IMR-90 (cell line): ENCODE data around the gene ENPP6. TPM values are rescaled to one million over a fixed set of nuclear protein-coding genes. Genes with fewer than 3 reads are reported as not detected.

Experiments
- ATAC-seq: fragments of 200-7000 bp; cut with Tn5 transposase; 2 replicates; pipeline ENCODE4 v1.9.1; 2020; ENCODE audit warnings: low read depth, mild to moderate bottlenecking, moderate library complexity
- BruUV-seq: library from RNA; stranded (reverse); fragments of 400-500 nt; replicated peaks from 2 replicates; lab custom pipeline; 2021; lab: Mats Ljungman, UMichigan
- CTCF ChIA-PET: fragments of 300-600 bp; formaldehyde crosslinking; extraction: SDS; loops from one replicate; lab custom pipeline; 2021; ENCODE audit warnings: antibody characterized with exemption; lab: Yijun Ruan, JAX
- POLR2A ChIA-PET: fragments of 300-600 bp; sonication (Branson Sonifier 250); formaldehyde crosslinking; loops from one replicate; lab custom pipeline; 2022; ENCODE audit warnings: antibody characterized with exemption; ENCODE audit not compliant: unreplicated experiment; lab: Charles Lee
- DNase-seq: peaks from one replicate; pipeline ENCODE4 v3.0.0; 2013
- H2AFZ ChIP-seq: replicated peaks from 2 replicates; pipeline ENCODE3; 2013; ENCODE audit warnings: low read length, mild to moderate bottlenecking; ENCODE audit not compliant: poor library complexity
- H2AK5ac ChIP-seq: 2 replicates; pipeline ENCODE4 v1.6.1; 2013; ENCODE audit warnings: low read depth, low read length, inconsistent platforms
- H2AK9ac ChIP-seq: replicated peaks from 2 replicates; pipeline ENCODE3; 2013; ENCODE audit warnings: mild to moderate bottlenecking, low read depth, low read length, moderate library complexity; ENCODE audit not compliant: poor library complexity
- H2BK120ac ChIP-seq: 2 replicates; pipeline ENCODE4 v1.6.1; 2013; ENCODE audit warnings: low read depth, low read length, inconsistent platforms
- H2BK15ac ChIP-seq: 3 replicates; pipeline ENCODE4 v1.6.1; 2013; ENCODE audit warnings: low read depth, low read length, inconsistent platforms
- H2BK20ac ChIP-seq: 2 replicates; pipeline ENCODE4 v1.6.1; 2013; ENCODE audit warnings: low read depth, mild to moderate bottlenecking, inconsistent platforms, low read length, moderate library complexity
- H2BK5ac ChIP-seq: 2 replicates; pipeline ENCODE4 v1.6.1; 2013; ENCODE audit warnings: mild to moderate bottlenecking, low read depth, low read length, inconsistent platforms; ENCODE audit not compliant: poor library complexity, severe bottlenecking
- H3K14ac ChIP-seq: replicated peaks from 2 replicates; pipeline ENCODE4 v1.6.1; 2013; ENCODE audit warnings: low read depth, low read length, inconsistent platforms
- H3K18ac ChIP-seq: 2 replicates; pipeline ENCODE4 v1.6.1; 2013; ENCODE audit warnings: low read depth, low read length, control low read depth
- H3K23ac ChIP-seq: 2 replicates; pipeline ENCODE4 v1.6.1; 2013; ENCODE audit warnings: low read depth, low read length, inconsistent platforms
- H3K27ac ChIP-seq: 2 replicates; pipeline ENCODE4 v1.5.1; 2013; ENCODE audit warnings: mild to moderate bottlenecking, control low read depth, low read length; ENCODE audit not compliant: insufficient read depth
- H3K27me3 ChIP-seq: 2 replicates; pipeline ENCODE4 v1.6.1; 2013; ENCODE audit warnings: low read length; ENCODE audit not compliant: control insufficient read depth, insufficient read depth
- H3K36me3 ChIP-seq: 2 replicates; pipeline ENCODE4 v1.6.1; 2013; ENCODE audit warnings: low read length, mixed read lengths; ENCODE audit not compliant: control insufficient read depth, insufficient read depth
- H3K4ac ChIP-seq: 2 replicates; pipeline ENCODE4 v1.6.1; 2013; ENCODE audit warnings: low read depth, low read length, inconsistent platforms
- H3K4me1 ChIP-seq: 2 replicates; pipeline ENCODE4 v1.6.1; 2013; ENCODE audit warnings: low read length, mixed read lengths; ENCODE audit not compliant: control insufficient read depth, insufficient read depth
- H3K4me2 ChIP-seq: 2 replicates; pipeline ENCODE4 v1.6.1; 2013; ENCODE audit warnings: low read depth, mild to moderate bottlenecking, control low read depth, low read length, moderate library complexity
- H3K4me3 ChIP-seq: 2 replicates; pipeline ENCODE4 v1.5.1; 2013; ENCODE audit warnings: low read depth, mild to moderate bottlenecking, control low read depth, low read length, moderate library complexity; ENCODE audit not compliant: insufficient read depth
- H3K56ac ChIP-seq: 2 replicates; pipeline ENCODE4 v1.6.1; 2013; ENCODE audit warnings: low read length, inconsistent platforms; ENCODE audit not compliant: insufficient read depth; ENCODE audit errors: extremely low read depth
- H3K79me1 ChIP-seq, 2 experiments: 2 replicates each; pipeline ENCODE4 v1.6.1; 2013; ENCODE audit warnings: low read length in 2 of 2, inconsistent platforms in 1 of 2, low read depth in 1 of 2
- H3K9ac ChIP-seq: 2 replicates; pipeline ENCODE4 v1.6.1; 2013; ENCODE audit warnings: low read depth, low read length, control low read depth
- H3K9me1 ChIP-seq: 2 replicates; pipeline ENCODE4 v1.6.1; 2013; ENCODE audit warnings: low read length, inconsistent platforms; ENCODE audit not compliant: insufficient read depth
- H3K9me3 ChIP-seq: 2 replicates; pipeline ENCODE4 v1.6.1; 2013; ENCODE audit warnings: low read length; ENCODE audit not compliant: control insufficient read depth, insufficient read depth
- H4K20me1 ChIP-seq: 2 replicates; pipeline ENCODE4 v1.6.1; 2013; ENCODE audit warnings: low read length, inconsistent platforms; ENCODE audit not compliant: insufficient read depth
- H4K5ac ChIP-seq: 2 replicates; pipeline ENCODE4 v1.6.1; 2013; ENCODE audit warnings: mild to moderate bottlenecking, low read depth, low read length, control low read depth
- H4K8ac ChIP-seq, 2 experiments: 2 replicates each; pipeline ENCODE4 v1.6.1; 2013; ENCODE audit warnings: low read depth in 2 of 2, low read length in 2 of 2, control low read depth in 1 of 2, inconsistent platforms in 1 of 2
- H4K91ac ChIP-seq: 2 replicates; pipeline ENCODE4 v1.6.1; 2013; ENCODE audit warnings: low read depth, low read length, inconsistent platforms; ENCODE audit not compliant: insufficient read depth
- CEBPB ChIP-seq: IDR thresholded peaks from 2 replicates; pipeline ENCODE4 v1.6.1; 2012; ENCODE audit warnings: low read depth, low read length, improper control_type of control experiment
- CHD1 ChIP-seq: IDR thresholded peaks from 2 replicates; pipeline ENCODE4 v1.6.1; 2012; ENCODE audit warnings: low read depth, low read length, improper control_type of control experiment
- CTCF ChIP-seq: conservative IDR thresholded peaks from 2 replicates; pipeline ENCODE4 v1.5.1; 2012; ENCODE audit warnings: mild to moderate bottlenecking, low read depth, low read length, improper control_type of control experiment
- FOS ChIP-seq: fragments of 150-350 bp; IDR thresholded peaks from 2 replicates; pipeline ENCODE4 v1.6.1; 2016; ENCODE audit warnings: low read depth, low read length
- MAFK ChIP-seq: IDR thresholded peaks from 2 replicates; pipeline ENCODE4 v1.6.1; 2012; ENCODE audit warnings: low read depth, low read length, improper control_type of control experiment
- MAZ ChIP-seq: IDR thresholded peaks from 2 replicates; pipeline ENCODE4 v1.6.1; 2012; ENCODE audit warnings: low read depth, mild to moderate bottlenecking, low read length, improper control_type of control experiment, moderate library complexity, borderline replicate concordance
- MXI1 ChIP-seq: IDR thresholded peaks from 2 replicates; pipeline ENCODE4 v1.6.1; 2012; ENCODE audit warnings: low read depth, mild to moderate bottlenecking, low read length, moderate library complexity, borderline replicate concordance
- NFE2L2 ChIP-seq: fragments of 150-350 bp; IDR thresholded peaks from 2 replicates; pipeline ENCODE4 v1.6.1; 2016; ENCODE audit warnings: low read depth, mild to moderate bottlenecking, low read length
- RAD21 ChIP-seq: IDR thresholded peaks from 2 replicates; pipeline ENCODE4 v1.6.1; 2012; ENCODE audit warnings: low read length, improper control_type of control experiment
- RCOR1 ChIP-seq: IDR thresholded peaks from 2 replicates; pipeline ENCODE4 v1.6.1; 2012; ENCODE audit warnings: mild to moderate bottlenecking, low read length, improper control_type of control experiment; ENCODE audit not compliant: insufficient replicate concordance
- RFX5 ChIP-seq: IDR thresholded peaks from 2 replicates; pipeline ENCODE4 v1.8.0; 2012; ENCODE audit warnings: low read depth, mild to moderate bottlenecking, low read length, moderate library complexity
- SMC3 ChIP-seq: fragments of 150-350 bp; IDR thresholded peaks from 2 replicates; pipeline ENCODE4 v1.6.1; 2016; ENCODE audit warnings: low read depth, mild to moderate bottlenecking, antibody characterized with exemption, low read length, moderate library complexity
- USF2 ChIP-seq: fragments of 150-350 bp; IDR thresholded peaks from 2 replicates; pipeline ENCODE4 v1.6.1; 2017; ENCODE audit warnings: mild to moderate bottlenecking, antibody characterized with exemption, low read length, low read depth
- WGBS, 2 experiments: methylation state at CpG; one replicate each; pipeline versions ENCODE4 v1.1.5 to v1.1.7; 2013; ENCODE audit warnings: missing lambda C conversion rate in 2 of 2; ENCODE audit not compliant: insufficient read length in 1 of 2; ENCODE audit errors: extremely low coverage in 2 of 2; 5-methylcytosine and 5-hydroxymethylcytosine counted together
- dilution Hi-C: fragments of 300-500 bp; cut with HindIII; formaldehyde crosslinking; loops from one replicate; pipeline ENCODE4 v1.14.3; 2018; ENCODE audit warnings: low sequenced_read_pairs; ENCODE audit not compliant: unreplicated experiment
- in situ Hi-C: fragments of 300-500 bp; cut with MboI; formaldehyde crosslinking; loops from 3 replicates; pipeline ENCODE4 v1.14.3; 2019; ENCODE audit warnings: low sequenced_read_pairs, inconsistent platforms, mixed read lengths
- intact Hi-C: fragments of 100-400 bp; cut with micrococcal nuclease; formaldehyde crosslinking; loops from 2 replicates; pipeline ENCODE4 v1.10.0; 2022
- polyA plus RNA-seq, 3 experiments: library from polyadenylated mRNA; depleted of rRNA; stranded (reverse); fragments of >200 nt; gene quantifications; 2 replicates each; pipeline ENCODE4 v1.2.3, GENCODE V29; 2012; ENCODE audit warnings: low replicate concordance in 1 of 3
- total RNA-seq: library from RNA; depleted of rRNA; stranded (reverse); fragments of >200 nt; gene quantifications from 2 replicates; pipeline ENCODE4 v1.2.3, GENCODE V29; 2012

ENPP6 gene
- total and polyA plus RNA-seq, 2 of the 4 experiments (the other 2 are of a cell fraction): not detected

GRCh38 chr4:184168406-184169019 is 49.2 kb downstream of the ENPP6 start:
- H3K56ac ChIP-seq: no peak overlapping the region
- no peak overlapping the region for H4K5ac ChIP-seq
- ChIA-PET POLR2A (no interaction called here), CTCF (interaction anchor here (0.5 to 1.2 kb wide), 9 partner anchors 10 to 343 kb away, joined by 3 to 9 read pairs (median 3); no protein-coding TSS in a partner anchor)
- H3K4ac ChIP-seq: no peak overlapping the region
- in situ Hi-C loops (no loop called here), dilution Hi-C loops (no loop called here), intact Hi-C loops (loop anchor here (1.0 to 10.0 kb wide), 7 partner anchors 68 to 694 kb away; partner anchors contain the start of gene STOX2)
- H2AK9ac ChIP-seq: peak overlapping the region; percentile 5
- H2AFZ ChIP-seq: peak overlapping the region; percentile 67
- no peak overlapping the region for H3K14ac ChIP-seq
- peak; percentile 79 for TF ChIP-seq SMC3
- TF ChIP-seq RCOR1: no peak
- TF ChIP-seq FOS: no peak
- TF ChIP-seq CTCF: peak; percentile 88
- no peak for TF ChIP-seq MAFK
- no peak for TF ChIP-seq RFX5
- TF ChIP-seq MAZ: no peak
- TF ChIP-seq MXI1: no peak
- no peak for TF ChIP-seq NFE2L2
- TF ChIP-seq CHD1: no peak
- TF ChIP-seq CEBPB: no peak
- TF ChIP-seq RAD21: peak; percentile 85
- no peak for TF ChIP-seq USF2
- no peak overlapping the region for H4K91ac ChIP-seq
- H2BK5ac ChIP-seq: no peak overlapping the region
- no peaks in the 10 kb centered on the region for H3K9me1 ChIP-seq
- peaks cover 5% of the 10 kb centered on the region; the same call in 1 of the 2 replicates for H3K4me1 ChIP-seq
- H2BK120ac ChIP-seq: no peak overlapping the region
- ATAC-seq (peak; percentile 95), DNase-seq (peak; percentile 47)
- no peak overlapping the region for H3K4me3 ChIP-seq
- no peaks in the 10 kb centered on the region for H3K9me3 ChIP-seq
- no peaks in the 10 kb centered on the region for H4K20me1 ChIP-seq
- H3K4me2 ChIP-seq: peak overlapping the region; percentile 40
- H2AK5ac ChIP-seq: no peak overlapping the region
- H3K18ac ChIP-seq: no peak overlapping the region
- no peak overlapping the region for H3K9ac ChIP-seq
- no peak overlapping the region for H2BK15ac ChIP-seq
- BruUV-seq: no TSS peak
- H2BK20ac ChIP-seq: no peak overlapping the region
- no peak overlapping the region for H4K8ac ChIP-seq
- H3K36me3 ChIP-seq: no peaks in the 10 kb centered on the region
- no peak overlapping the region for H3K27ac ChIP-seq
- H3K23ac ChIP-seq: no peak overlapping the region
- 4% methylated on average over 12 of the region's 33 CpGs; no CpG with 5 or more reads in 1 of the 2 experiments for WGBS, 2 experiments
- no peaks in the 10 kb centered on the region for H3K79me1 ChIP-seq
- peaks cover 4% of the 10 kb centered on the region; the same call in 1 of the 2 replicates for H3K27me3 ChIP-seq
